Sigmoid colon (tissue), 4 donors: ENCODE results near the gene CCNY.

ENCODE experiments used
- EP300 ChIP-seq, 4 donors: sonication (generic); formaldehyde crosslinking; IDR thresholded peaks; one replicate each; pipeline ENCODE4 v1.6.1; 2017; ENCODE audit warnings: antibody characterized with exemption in 4 of 4
- POLR2A ChIP-seq, 2 donors: fragments of 450-650 bp; IDR thresholded peaks; one replicate each; pipeline ENCODE4 v1.6.1; 2016; ENCODE audit warnings: antibody characterized with exemption in 2 of 2, mild to moderate bottlenecking in 2 of 2, moderate library complexity in 2 of 2
- POLR2AphosphoS5 ChIP-seq, 4 donors: sonication (generic); formaldehyde crosslinking; IDR thresholded peaks; one replicate each; pipeline ENCODE4 v1.6.1; 2017; ENCODE audit warnings: antibody characterized with exemption in 4 of 4
- TF ChIP-seq, protein P1 (sequence below), 4 experiments: fragments of 450-650 bp in 3 of 4; fragments of 200-600 bp in 1 of 4; IDR thresholded peaks; one replicate each; pipeline ENCODE4 v1.5.1; 2016 to 2019; ENCODE audit warnings: antibody characterized with exemption in 4 of 4, mild to moderate bottlenecking in 3 of 4, moderate library complexity in 2 of 4

DNA sequence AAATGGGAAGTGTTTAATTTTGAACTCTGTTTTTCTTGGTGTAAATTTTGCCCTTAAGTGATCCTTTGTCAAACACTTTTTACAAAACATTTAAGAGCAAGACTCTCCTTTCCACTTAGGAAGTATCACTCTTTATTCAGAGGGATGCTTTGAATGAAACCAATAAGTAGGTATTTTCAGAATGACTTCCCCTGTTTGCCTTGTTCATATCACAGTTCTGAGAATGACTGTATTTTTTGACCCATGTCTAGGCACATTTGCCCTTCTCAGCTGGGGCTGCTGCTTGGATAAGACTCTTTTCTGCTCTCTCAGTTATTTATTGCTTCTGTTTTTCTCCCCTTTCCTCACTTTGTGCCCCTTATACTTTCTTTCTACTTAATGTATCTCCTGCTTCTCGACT lies 98.2 kb downstream of the CCNY start:
- TF ChIP-seq, protein P1, sequence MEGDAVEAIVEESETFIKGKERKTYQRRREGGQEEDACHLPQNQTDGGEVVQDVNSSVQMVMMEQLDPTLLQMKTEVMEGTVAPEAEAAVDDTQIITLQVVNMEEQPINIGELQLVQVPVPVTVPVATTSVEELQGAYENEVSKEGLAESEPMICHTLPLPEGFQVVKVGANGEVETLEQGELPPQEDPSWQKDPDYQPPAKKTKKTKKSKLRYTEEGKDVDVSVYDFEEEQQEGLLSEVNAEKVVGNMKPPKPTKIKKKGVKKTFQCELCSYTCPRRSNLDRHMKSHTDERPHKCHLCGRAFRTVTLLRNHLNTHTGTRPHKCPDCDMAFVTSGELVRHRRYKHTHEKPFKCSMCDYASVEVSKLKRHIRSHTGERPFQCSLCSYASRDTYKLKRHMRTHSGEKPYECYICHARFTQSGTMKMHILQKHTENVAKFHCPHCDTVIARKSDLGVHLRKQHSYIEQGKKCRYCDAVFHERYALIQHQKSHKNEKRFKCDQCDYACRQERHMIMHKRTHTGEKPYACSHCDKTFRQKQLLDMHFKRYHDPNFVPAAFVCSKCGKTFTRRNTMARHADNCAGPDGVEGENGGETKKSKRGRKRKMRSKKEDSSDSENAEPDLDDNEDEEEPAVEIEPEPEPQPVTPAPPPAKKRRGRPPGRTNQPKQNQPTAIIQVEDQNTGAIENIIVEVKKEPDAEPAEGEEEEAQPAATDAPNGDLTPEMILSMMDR (IDR thresholded peaks at IDR 0.05) = no peak
- TF ChIP-seq POLR2AphosphoS5 (IDR thresholded peaks at IDR 0.05) = no peak
- TF ChIP-seq EP300 (IDR thresholded peaks at IDR 0.05) = no peak
- TF ChIP-seq POLR2A (IDR thresholded peaks at IDR 0.05) = no peak
